Astrocyte of the spinal cord (primary cell): ENCODE data around the gene FBXW5.

Source experiments
- DNase-seq: peaks from one replicate; pipeline ENCODE4 v3.0.0; 2011; ENCODE audit warnings: low read depth, low spot score
- H3K4me3 ChIP-seq: 2 replicates; pipeline ENCODE4 v1.5.1; 2011; ENCODE audit warnings: low read depth, mild to moderate bottlenecking, low read length, moderate library complexity
- in situ Hi-C: cut with HindIII; loops from 2 replicates; pipeline ENCODE4 v1.10.0; 2017; ENCODE audit warnings: low sequenced_read_pairs
- TF ChIP-seq, protein P1 (sequence below): IDR thresholded peaks from 2 replicates; pipeline ENCODE4 v1.5.1; 2012; ENCODE audit warnings: low read depth, mild to moderate bottlenecking, low read length, inconsistent platforms

The FBXW5 gene

GRCh38 chr9:136962163-136962562 lies 17.6 kb upstream of the FBXW5 start:
- in situ Hi-C loops, result no loop called here
- H3K4me3 ChIP-seq, result no peak overlapping the region
- TF ChIP-seq, protein P1, sequence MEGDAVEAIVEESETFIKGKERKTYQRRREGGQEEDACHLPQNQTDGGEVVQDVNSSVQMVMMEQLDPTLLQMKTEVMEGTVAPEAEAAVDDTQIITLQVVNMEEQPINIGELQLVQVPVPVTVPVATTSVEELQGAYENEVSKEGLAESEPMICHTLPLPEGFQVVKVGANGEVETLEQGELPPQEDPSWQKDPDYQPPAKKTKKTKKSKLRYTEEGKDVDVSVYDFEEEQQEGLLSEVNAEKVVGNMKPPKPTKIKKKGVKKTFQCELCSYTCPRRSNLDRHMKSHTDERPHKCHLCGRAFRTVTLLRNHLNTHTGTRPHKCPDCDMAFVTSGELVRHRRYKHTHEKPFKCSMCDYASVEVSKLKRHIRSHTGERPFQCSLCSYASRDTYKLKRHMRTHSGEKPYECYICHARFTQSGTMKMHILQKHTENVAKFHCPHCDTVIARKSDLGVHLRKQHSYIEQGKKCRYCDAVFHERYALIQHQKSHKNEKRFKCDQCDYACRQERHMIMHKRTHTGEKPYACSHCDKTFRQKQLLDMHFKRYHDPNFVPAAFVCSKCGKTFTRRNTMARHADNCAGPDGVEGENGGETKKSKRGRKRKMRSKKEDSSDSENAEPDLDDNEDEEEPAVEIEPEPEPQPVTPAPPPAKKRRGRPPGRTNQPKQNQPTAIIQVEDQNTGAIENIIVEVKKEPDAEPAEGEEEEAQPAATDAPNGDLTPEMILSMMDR, result no peak
- DNase-seq, result no peak

GRCh38 chr9:136961279-136962065 lies 16.9 kb upstream of the FBXW5 start:
- H3K4me3 ChIP-seq, result no peak overlapping the region
- TF ChIP-seq, protein P1, result no peak
- DNase-seq, result peak; percentile 14
- in situ Hi-C loops, result no loop called here

DNA sequence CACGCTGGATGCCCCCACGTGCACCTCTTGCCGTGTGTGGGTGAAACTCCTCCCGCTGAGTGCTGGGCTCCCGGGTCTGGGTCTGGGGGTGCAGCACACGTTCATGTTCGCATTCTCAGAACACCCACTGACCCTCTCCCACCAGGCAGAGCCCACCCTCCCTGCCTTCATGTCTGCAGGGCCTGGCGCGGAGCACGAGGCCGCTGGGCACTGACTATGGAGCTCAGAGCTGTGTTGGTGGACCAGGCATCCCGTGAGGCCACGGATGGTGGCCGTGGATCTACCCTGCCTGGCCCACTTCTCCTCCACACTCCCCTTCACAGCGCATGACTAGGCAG lies 16.4 kb upstream of the FBXW5 start:
- H3K4me3 ChIP-seq, result no peak overlapping the region
- in situ Hi-C loops, result no loop called here

DNA sequence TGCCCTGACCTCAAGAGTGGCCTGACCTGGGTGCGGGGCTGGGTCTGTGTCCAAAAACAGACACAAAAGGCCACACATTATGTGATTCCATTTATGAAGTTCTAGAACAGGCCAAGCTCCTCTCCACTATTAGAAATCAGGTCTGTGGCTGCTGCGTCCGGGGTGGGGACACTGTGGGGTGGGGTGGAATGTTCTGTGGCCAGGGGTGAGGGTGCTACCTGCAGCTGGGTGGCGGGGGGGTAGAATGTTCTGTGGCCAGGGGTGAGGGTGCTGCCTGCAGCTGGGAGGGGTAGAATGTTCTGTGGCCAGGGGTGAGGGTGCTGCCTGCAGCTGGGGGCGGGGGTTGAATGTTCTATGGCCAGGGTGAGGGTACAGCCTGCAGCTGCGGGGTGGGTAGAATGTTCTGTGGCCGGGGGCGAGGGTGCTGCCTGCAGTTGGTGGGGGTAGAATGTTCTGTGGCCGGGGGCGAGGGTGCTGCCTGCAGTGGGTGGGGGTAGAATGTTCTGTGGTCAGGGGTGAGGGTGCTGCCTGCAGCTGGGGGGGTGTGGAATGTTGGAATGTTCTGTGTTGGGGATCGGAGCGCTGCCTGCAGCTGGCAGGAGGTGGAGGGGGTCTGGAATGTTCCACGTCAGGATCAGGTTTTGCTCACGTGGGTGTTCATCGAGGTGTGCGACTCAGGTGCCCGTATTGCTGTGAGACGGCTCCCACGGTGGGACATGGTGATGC lies 15.8 kb upstream of the FBXW5 start:
- no peak overlapping the region for H3K4me3 ChIP-seq
- TF ChIP-seq, protein P1, result no peak
- in situ Hi-C loops, result no loop called here
- no peak for DNase-seq

More for the DNA sequence above, 16.4 kb upstream of the FBXW5 start:
- TF ChIP-seq, protein P1, result no peak
- no peak for DNase-seq

GRCh38 chr9:136958898-136959850 lies 14.6 kb upstream of the FBXW5 start:
- TF ChIP-seq, protein P1, result no peak
- in situ Hi-C loops, result no loop called here
- DNase-seq, result no peak
- no peak overlapping the region for H3K4me3 ChIP-seq

DNA sequence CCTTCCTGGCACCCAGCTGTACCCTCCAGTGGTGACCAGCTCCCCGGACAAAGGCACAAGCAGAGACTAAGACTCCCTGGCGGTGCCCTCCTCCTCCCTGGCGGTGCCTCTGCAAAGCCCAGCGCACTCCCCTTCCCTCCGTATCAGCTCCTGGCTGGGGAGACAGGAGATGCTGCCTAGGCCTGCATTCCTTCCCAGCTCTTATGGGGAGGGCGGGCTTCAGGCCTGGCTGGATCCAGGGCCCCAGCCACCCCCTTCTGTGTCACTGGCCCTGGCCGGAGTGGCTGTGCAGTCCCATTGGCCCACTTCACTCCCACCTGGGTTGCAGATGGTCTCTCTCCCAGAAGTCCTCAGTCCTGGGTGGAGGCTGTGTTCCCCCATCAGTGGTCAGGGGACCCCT lies 13.9 kb upstream of the FBXW5 start:
- in situ Hi-C loops, result no loop called here
- H3K4me3 ChIP-seq, result no peak overlapping the region
- no peak for DNase-seq
- TF ChIP-seq, protein P1, result no peak
